Keratinocyte (primary cell): ENCODE measurements around the gene RPS8. TPM values are rescaled to one million over a fixed set of nuclear protein-coding genes. Genes with fewer than 3 reads are reported as not detected.
"Not testable (repeated sequence)": the region's sequence is repeated elsewhere in the genome, so short reads cannot be mapped to it uniquely, and the experiment has no call there.

ENCODE experiments used
- DNase-seq: peaks from one replicate; pipeline ENCODE4 v3.0.0-alpha.2; 2011; ENCODE audit warnings: low read depth, missing footprints, low spot score
- FAIRE-seq: peaks from 2 replicates; lab custom pipeline; 2011; peaks lifted over from hg19 to GRCh38; lab: Jason Lieb, UNC
- H2AFZ ChIP-seq: 2 replicates; pipeline ENCODE4 v1.6.0; 2012; ENCODE audit warnings: low read length, control low read depth, inconsistent platforms; ENCODE audit not compliant: control insufficient read depth
- H3K27ac ChIP-seq: 2 replicates; pipeline ENCODE4 v1.5.1; 2011; ENCODE audit warnings: low read length; ENCODE audit not compliant: control insufficient read depth, insufficient read depth
- H3K27me3 ChIP-seq: 3 replicates; pipeline ENCODE4 v1.6.0; 2011; ENCODE audit warnings: low read length; ENCODE audit not compliant: control insufficient read depth, insufficient read depth; ENCODE audit errors: extremely low read depth
- H3K36me3 ChIP-seq, 2 experiments: 2 replicates in 1 of 2; 3 replicates in 1 of 2; pipeline ENCODE4 v1.5.1; 2011; ENCODE audit warnings: low read length in 2 of 2, mild to moderate bottlenecking in 1 of 2; ENCODE audit not compliant: control insufficient read depth in 2 of 2, insufficient read depth in 2 of 2; ENCODE audit errors: extremely low read depth in 1 of 2
- H3K4me1 ChIP-seq: 3 replicates; pipeline ENCODE4 v1.5.1; 2011; ENCODE audit warnings: low read length; ENCODE audit not compliant: control insufficient read depth, insufficient read depth; ENCODE audit errors: extremely low read depth
- H3K4me2 ChIP-seq: 3 replicates; pipeline ENCODE4 v1.6.0; 2011; ENCODE audit warnings: low read depth, low read length; ENCODE audit not compliant: control insufficient read depth, insufficient read depth; ENCODE audit errors: extremely low read depth
- H3K4me3 ChIP-seq, 3 experiments: fragments of 200-600 bp in 1 of 3; sonication (generic) in 1 of 3; 2 replicates in 2 of 3; 3 replicates in 1 of 3; pipeline ENCODE4 v1.5.1; 2011 to 2016; ENCODE audit warnings: low read length in 3 of 3, mild to moderate bottlenecking in 3 of 3, control low read depth in 2 of 3, inconsistent platforms in 1 of 3, low read depth in 1 of 3, mixed read lengths in 1 of 3, mixed run types in 1 of 3, moderate library complexity in 1 of 3; ENCODE audit not compliant: control insufficient read depth in 2 of 3, insufficient read depth in 2 of 3; ENCODE audit errors: extremely low read depth in 1 of 3
- H3K79me2 ChIP-seq: 2 replicates; pipeline ENCODE4 v1.6.0; 2012; ENCODE audit warnings: low read length; ENCODE audit not compliant: control insufficient read depth, insufficient read depth
- H3K9ac ChIP-seq: 3 replicates; pipeline ENCODE4 v1.6.0; 2011; ENCODE audit warnings: low read length; ENCODE audit not compliant: control insufficient read depth, insufficient read depth; ENCODE audit errors: extremely low read depth
- H3K9me1 ChIP-seq: 3 replicates; pipeline ENCODE4 v1.6.0; 2011; ENCODE audit warnings: low read length; ENCODE audit not compliant: control insufficient read depth, insufficient read depth; ENCODE audit errors: extremely low read depth
- H3K9me3 ChIP-seq: 2 replicates; pipeline ENCODE4 v1.5.1; 2012; ENCODE audit warnings: low read depth, low read length; ENCODE audit not compliant: control insufficient read depth
- H4K20me1 ChIP-seq: 3 replicates; pipeline ENCODE4 v1.6.0; 2011; ENCODE audit warnings: low read length; ENCODE audit not compliant: control insufficient read depth, insufficient read depth; ENCODE audit errors: extremely low read depth
- EZH2 ChIP-seq: IDR thresholded peaks from one replicate; pipeline ENCODE4 v1.6.1; 2012; ENCODE audit warnings: inconsistent platforms, mild to moderate bottlenecking, low read length, moderate library complexity
- dilution Hi-C: fragments of 300-500 bp; cut with MboI; formaldehyde crosslinking; loops from one replicate; pipeline ENCODE4 v1.7.0; 2020; ENCODE audit warnings: low sequenced_read_pairs; ENCODE audit not compliant: extremely low pct_ligation_motif_present
- polyA plus RNA-seq, 5 experiments: library from polyadenylated mRNA; depleted of rRNA in 3 of 5; stranded (reverse) in 3 of 5; stranded (forward) in 1 of 5; unstranded in 1 of 5; fragments of >200 nt; gene quantifications; 1 replicate in 1 of 5; 2 replicates in 3 of 5; 3 replicates in 1 of 5; pipeline versions ENCODE4 v1.2.1 to v1.2.3, GENCODE V29; 2011 to 2012; ENCODE audit warnings: missing spikeins in 2 of 5, low read depth in 1 of 5, low replicate concordance in 1 of 5
- TF ChIP-seq, protein P1 (sequence below), 3 experiments: IDR thresholded peaks in 1 of 3; conservative IDR thresholded peaks in 1 of 3; optimal IDR thresholded peaks in 1 of 3; 2 replicates in 2 of 3; 3 replicates in 1 of 3; pipeline versions ENCODE3 to v1.5.1; 2011; ENCODE audit warnings: low read length in 3 of 3, mild to moderate bottlenecking in 3 of 3, moderate library complexity in 2 of 3, control low read depth in 1 of 3, inconsistent platforms in 1 of 3; ENCODE audit not compliant: insufficient read depth in 2 of 3; ENCODE audit errors: extremely low read depth in 1 of 3

Gene RPS8
- polyA plus RNA-seq, 1 donor (not counting 4 experiments of a cell fraction or from before 2014, with no cell fraction given) = 2,149 TPM

DNA sequence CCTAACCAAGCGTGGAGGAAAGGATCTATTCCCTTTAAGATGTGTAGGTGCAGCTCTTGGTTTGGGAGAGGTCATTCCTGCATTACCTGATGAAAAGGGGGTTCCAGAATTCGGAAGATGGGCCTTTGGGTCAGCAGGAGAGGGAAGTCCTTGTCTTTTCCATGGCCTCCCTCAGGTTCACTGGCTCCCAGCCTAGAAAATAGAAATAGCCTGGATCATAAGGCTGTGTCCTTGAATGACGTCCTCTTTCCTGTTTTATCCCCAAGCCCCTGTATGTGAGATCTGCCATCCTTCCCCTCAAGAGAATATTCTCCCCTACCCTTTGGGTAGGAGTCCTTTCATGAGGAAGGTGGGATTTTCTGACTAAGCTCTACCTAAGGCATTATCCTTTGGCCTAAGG, 14.5 kb upstream of the RPS8 start:
- no peaks in the 10 kb centered on the region for H3K4me1 ChIP-seq
- TF ChIP-seq, protein P1, sequence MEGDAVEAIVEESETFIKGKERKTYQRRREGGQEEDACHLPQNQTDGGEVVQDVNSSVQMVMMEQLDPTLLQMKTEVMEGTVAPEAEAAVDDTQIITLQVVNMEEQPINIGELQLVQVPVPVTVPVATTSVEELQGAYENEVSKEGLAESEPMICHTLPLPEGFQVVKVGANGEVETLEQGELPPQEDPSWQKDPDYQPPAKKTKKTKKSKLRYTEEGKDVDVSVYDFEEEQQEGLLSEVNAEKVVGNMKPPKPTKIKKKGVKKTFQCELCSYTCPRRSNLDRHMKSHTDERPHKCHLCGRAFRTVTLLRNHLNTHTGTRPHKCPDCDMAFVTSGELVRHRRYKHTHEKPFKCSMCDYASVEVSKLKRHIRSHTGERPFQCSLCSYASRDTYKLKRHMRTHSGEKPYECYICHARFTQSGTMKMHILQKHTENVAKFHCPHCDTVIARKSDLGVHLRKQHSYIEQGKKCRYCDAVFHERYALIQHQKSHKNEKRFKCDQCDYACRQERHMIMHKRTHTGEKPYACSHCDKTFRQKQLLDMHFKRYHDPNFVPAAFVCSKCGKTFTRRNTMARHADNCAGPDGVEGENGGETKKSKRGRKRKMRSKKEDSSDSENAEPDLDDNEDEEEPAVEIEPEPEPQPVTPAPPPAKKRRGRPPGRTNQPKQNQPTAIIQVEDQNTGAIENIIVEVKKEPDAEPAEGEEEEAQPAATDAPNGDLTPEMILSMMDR (optimal IDR thresholded peaks at IDR 0.05 in 1 of 3, IDR thresholded peaks at IDR 0.05 in 1 of 3, conservative IDR thresholded peaks at IDR 0.05 in 1 of 3; ENCODE audit: extremely low read depth in 1 of 3, insufficient read depth in 2 of 3, low read length in 3 of 3) = no peak
- TF ChIP-seq EZH2 = no peak
- no peak overlapping the region for H3K4me3 ChIP-seq
- H4K20me1 ChIP-seq = no peaks in the 10 kb centered on the region
- no peak overlapping the region for H3K27ac ChIP-seq
- no peaks in the 10 kb centered on the region for H3K9me3 ChIP-seq
- H2AFZ ChIP-seq = no peak overlapping the region
- no peak for DNase-seq
- no peaks in the 10 kb centered on the region for H3K27me3 ChIP-seq
- H3K36me3 ChIP-seq = peaks cover 4 to 38% of the 10 kb centered on the region in 2 experiments
- no peaks in the 10 kb centered on the region for H3K79me2 ChIP-seq
- no peak overlapping the region for H3K4me2 ChIP-seq
- no peak overlapping the region for H3K9ac ChIP-seq
- no peak for FAIRE-seq
- H3K9me1 ChIP-seq = no peaks in the 10 kb centered on the region
- dilution Hi-C loops = no loop called here

GRCh38 chr1:44766421-44766820, 8.9 kb upstream of the RPS8 start:
- H2AFZ ChIP-seq, H3K9me1 ChIP-seq, H3K9ac ChIP-seq, H3K9me3 ChIP-seq, H3K4me2 ChIP-seq, DNase-seq, dilution Hi-C loops, H3K27ac ChIP-seq, H4K20me1 ChIP-seq, H3K4me1 ChIP-seq, FAIRE-seq, H3K79me2 ChIP-seq, H3K4me3 ChIP-seq, H3K27me3 ChIP-seq: not testable (repeated sequence)
- H3K36me3 ChIP-seq = peaks cover 0 to 17% of the 10 kb centered on the region in 2 experiments
